GM21515 (cell line): ENCODE measurements around the gene SPAG16.
"Not testable (repeated sequence)": the region's sequence is repeated elsewhere in the genome, so short reads cannot be mapped to it uniquely, and the experiment has no call there.

ENCODE experiments used
- ATAC-seq: cut with Tn5 transposase; IDR thresholded peaks from one replicate; pipeline ENCODE4 v1.9.1; 2021; ENCODE audit not compliant: unreplicated experiment

The SPAG16 gene

GRCh38 chr2:213271947-213272346 lies 12.3 kb upstream of the SPAG16 start:
- no peak for ATAC-seq

- no peak for ATAC-seq
Observed at GRCh38 chr2:213274143-213274542, 10.1 kb upstream of the SPAG16 start.

GRCh38 chr2:213275265-213275664 lies 9.0 kb upstream of the SPAG16 start:
- ATAC-seq = no peak

GRCh38 chr2:213277134-213277533 lies 7.1 kb upstream of the SPAG16 start:
- not testable (repeated sequence) for ATAC-seq

GRCh38 chr2:213279116-213279620 lies 5.1 kb upstream of the SPAG16 start:
- no peak for ATAC-seq

GRCh38 chr2:213279971-213280370 lies 4.3 kb upstream of the SPAG16 start:
- ATAC-seq = no peak

- no peak for ATAC-seq
Observed at GRCh38 chr2:213281156-213281555, 3.1 kb upstream of the SPAG16 start.

GRCh38 chr2:213285404-213285803 lies 1.1 kb downstream of the SPAG16 start:
- ATAC-seq = no peak

- no peak for ATAC-seq
Observed at GRCh38 chr2:213286161-213286560, 1.9 kb downstream of the SPAG16 start.

GRCh38 chr2:213288913-213289700 lies 4.8 kb downstream of the SPAG16 start:
- no peak for ATAC-seq

GRCh38 chr2:213290501-213290900 lies 6.2 kb downstream of the SPAG16 start:
- no peak for ATAC-seq

GRCh38 chr2:213296270-213296669 lies 12.0 kb downstream of the SPAG16 start:
- no peak for ATAC-seq

- ATAC-seq = no peak
Observed at GRCh38 chr2:213306316-213306942, 22.2 kb downstream of the SPAG16 start.

GRCh38 chr2:213315168-213315876 lies 31.1 kb downstream of the SPAG16 start:
- ATAC-seq = no peak

- no peak for ATAC-seq
Observed at GRCh38 chr2:213316001-213316735, 31.9 kb downstream of the SPAG16 start.

GRCh38 chr2:213317929-213318328 lies 33.7 kb downstream of the SPAG16 start:
- no peak for ATAC-seq

- ATAC-seq = no peak
Observed at GRCh38 chr2:213320604-213321003, 36.3 kb downstream of the SPAG16 start.

- no peak for ATAC-seq
Observed at GRCh38 chr2:213336253-213336770, 52.0 kb downstream of the SPAG16 start.

GRCh38 chr2:213353419-213353818 lies 69.2 kb downstream of the SPAG16 start:
- ATAC-seq = no peak

GRCh38 chr2:213376644-213377043 lies 92.4 kb downstream of the SPAG16 start:
- ATAC-seq = no peak

GRCh38 chr2:213407027-213407426 lies 122.8 kb downstream of the SPAG16 start:
- ATAC-seq = not testable (repeated sequence)
